SJSA1 (cell line): ENCODE measurements around the gene ITM2B. TPM values are rescaled to one million over a fixed set of nuclear protein-coding genes. Genes with fewer than 3 reads are reported as not detected.
"Not testable (repeated sequence)": the region's sequence is repeated elsewhere in the genome, so short reads cannot be mapped to it uniquely, and the experiment has no call there.

Source experiments
- DNase-seq, 2 experiments: peaks; one replicate each; pipeline ENCODE4 v3.0.0-alpha.2; 2015 to 2020; ENCODE audit warnings: low spot score in 2 of 2, low read depth in 1 of 2
- H3K27ac ChIP-seq: fragments of 250-450 bp; sonication (Bioruptor Pico); 2 replicates; pipeline ENCODE4 v1.5.1; 2020; ENCODE audit warnings: mild to moderate bottlenecking, moderate library complexity
- H3K27me3 ChIP-seq: fragments of 250-450 bp; sonication (Bioruptor Pico); replicated peaks from 2 replicates; pipeline ENCODE4 v1.5.1; 2020; ENCODE audit warnings: mild to moderate bottlenecking, moderate library complexity
- H3K36me3 ChIP-seq: fragments of 250-450 bp; sonication (Bioruptor Pico); 2 replicates; pipeline ENCODE4 v1.5.1; 2020; ENCODE audit warnings: mild to moderate bottlenecking
- H3K4me1 ChIP-seq: fragments of 250-450 bp; sonication (Bioruptor Pico); replicated peaks from 2 replicates; pipeline ENCODE4 v1.6.1; 2021; ENCODE audit warnings: mild to moderate bottlenecking
- H3K4me3 ChIP-seq: fragments of 250-450 bp; sonication (Bioruptor Pico); 2 replicates; pipeline ENCODE4 v1.5.1; 2020; ENCODE audit warnings: mild to moderate bottlenecking
- H3K9me3 ChIP-seq: fragments of 250-450 bp; sonication (Bioruptor Pico); replicated peaks from 2 replicates; pipeline ENCODE4 v1.5.1; 2020; ENCODE audit warnings: mild to moderate bottlenecking
- total RNA-seq: library from RNA; depleted of rRNA; stranded (reverse); fragments of >200 nt; shearing (Covaris generic); gene quantifications from 2 replicates; pipeline ENCODE4 v1.2.3, GENCODE V29; 2014; rRNA removed

Gene ITM2B
- 142 and 172 TPM in 2 replicates for total RNA-seq

DNA sequence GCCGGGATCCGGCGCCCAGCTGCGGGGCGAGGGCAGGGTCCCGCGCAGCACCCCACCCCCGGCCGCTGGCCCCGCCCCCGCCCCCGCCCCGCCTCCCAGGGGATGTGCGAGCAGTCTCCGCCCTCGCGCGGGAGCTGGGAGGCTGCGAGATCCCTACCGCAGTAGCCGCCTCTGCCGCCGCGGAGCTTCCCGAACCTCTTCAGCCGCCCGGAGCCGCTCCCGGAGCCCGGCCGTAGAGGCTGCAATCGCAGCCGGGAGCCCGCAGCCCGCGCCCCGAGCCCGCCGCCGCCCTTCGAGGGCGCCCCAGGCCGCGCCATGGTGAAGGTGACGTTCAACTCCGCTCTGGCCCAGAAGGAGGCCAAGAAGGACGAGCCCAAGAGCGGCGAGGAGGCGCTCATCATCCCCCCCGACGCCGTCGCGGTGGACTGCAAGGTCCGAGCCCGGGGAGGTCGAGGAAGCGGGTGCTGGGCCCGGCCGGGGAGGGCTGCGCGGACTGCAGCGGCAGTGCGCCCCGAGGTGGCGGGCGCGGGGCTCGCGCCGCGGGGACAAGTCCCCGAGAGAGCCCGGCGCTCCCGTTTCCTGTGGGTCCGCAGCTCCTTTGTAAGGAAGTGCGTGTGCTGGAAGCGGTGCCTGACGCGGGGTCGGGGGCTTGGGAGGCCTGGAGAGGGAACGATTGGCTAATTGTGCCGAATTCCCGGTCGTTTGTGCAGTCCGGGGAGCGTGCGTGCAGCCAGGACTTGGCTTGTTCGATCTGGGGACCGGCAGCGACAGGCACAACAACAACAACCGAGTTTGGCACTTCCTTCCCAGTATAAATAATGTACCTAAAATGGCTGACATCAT lies at the start of gene ITM2B:
ITM2B (plus strand) TSS at position 161 of the 843 bp plus-strand sequence; CDS start at position 316, 155 bp downstream.
- Histone ChIP-seq H3K27ac (peak within 1 kb of the TSS; percentile 89), H3K36me3 (peaks cover 6% of the 10 kb centered on the region), H3K4me1 (peaks cover 18% of the 10 kb centered on the region), H3K27me3 (no peaks in the 10 kb centered on the region; the same call in 1 of the 2 replicates), H3K4me3 (peak within 1 kb of the TSS; percentile 98), H3K9me3 (no peaks in the 10 kb centered on the region)
- DNase-seq = peak; percentile 61 to 69

DNA sequence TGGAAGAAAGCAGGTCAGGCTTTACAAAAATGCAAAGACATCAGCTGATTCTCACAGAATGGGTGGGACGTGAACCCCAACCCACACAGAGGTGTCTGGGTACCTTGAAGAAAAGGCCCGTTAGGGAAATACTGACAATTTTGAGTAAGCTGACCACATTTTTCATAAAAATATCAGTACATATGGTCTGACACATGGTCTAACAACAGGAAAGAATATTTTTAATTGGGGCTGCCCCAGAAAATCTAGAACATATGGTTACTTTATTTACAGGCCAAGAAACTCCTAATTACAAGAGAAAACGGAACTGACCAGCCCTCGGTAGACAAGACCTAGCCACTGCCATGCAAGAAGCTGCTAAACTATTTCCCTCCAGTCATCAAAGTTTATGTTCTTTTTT lies 48.7 kb upstream of the ITM2B start:
- DNase-seq = no peak
- no peaks in the 10 kb centered on the region for H3K27me3 ChIP-seq
- no peaks in the 10 kb centered on the region for H3K4me1 ChIP-seq
- H3K9me3 ChIP-seq = no peaks in the 10 kb centered on the region
- no peak overlapping the region for H3K27ac ChIP-seq
- H3K4me3 ChIP-seq = no peak overlapping the region
- no peaks in the 10 kb centered on the region for H3K36me3 ChIP-seq

DNA sequence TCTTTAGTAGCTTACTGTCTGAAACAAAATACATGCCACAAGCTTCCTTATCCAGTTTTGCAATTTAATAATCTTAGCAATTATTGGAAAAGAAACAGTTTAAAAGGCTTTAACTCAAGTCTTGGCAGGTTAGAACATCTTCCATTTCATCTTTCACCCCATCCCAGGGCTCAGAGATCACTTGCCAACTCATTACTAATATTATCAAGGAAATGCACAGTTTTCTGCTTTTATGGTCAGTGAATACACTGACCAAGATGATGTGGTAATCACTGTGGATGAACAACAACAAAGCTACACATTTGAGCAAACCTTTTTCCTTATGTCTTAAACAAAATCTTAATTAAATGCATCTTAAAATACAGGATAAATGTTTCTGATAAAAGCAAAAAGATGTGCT lies 48.0 kb upstream of the ITM2B start:
- H3K4me3 ChIP-seq = no peak overlapping the region
- no peaks in the 10 kb centered on the region for H3K27me3 ChIP-seq
- H3K36me3 ChIP-seq = no peaks in the 10 kb centered on the region
- DNase-seq = no peak
- H3K27ac ChIP-seq = no peak overlapping the region
- no peaks in the 10 kb centered on the region for H3K9me3 ChIP-seq
- no peaks in the 10 kb centered on the region for H3K4me1 ChIP-seq

DNA sequence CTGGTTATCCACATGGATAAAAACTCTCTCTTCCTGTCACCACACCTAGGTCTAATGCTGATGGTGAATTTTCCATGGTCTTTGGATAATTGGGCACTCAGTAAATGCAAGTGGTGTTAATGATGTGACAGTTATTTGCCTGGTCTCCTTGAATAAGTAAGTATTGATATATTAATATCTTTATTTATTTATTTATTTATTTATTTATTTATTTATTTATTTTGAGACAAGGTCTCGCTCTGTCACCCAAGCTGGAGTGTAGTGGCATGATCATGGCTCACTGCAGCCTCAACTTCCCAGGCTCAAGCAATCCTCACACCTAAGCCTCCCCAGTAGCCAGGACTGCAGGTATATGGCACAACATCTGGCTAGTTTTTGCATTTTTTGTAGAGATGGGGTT lies 46.3 kb upstream of the ITM2B start:
- Histone ChIP-seq H3K4me1 (no peaks in the 10 kb centered on the region), H3K9me3 (no peaks in the 10 kb centered on the region), H3K4me3 (no peak overlapping the region), H3K36me3 (no peaks in the 10 kb centered on the region), H3K27ac (no peak overlapping the region), H3K27me3 (no peaks in the 10 kb centered on the region)
- DNase-seq = no peak

DNA sequence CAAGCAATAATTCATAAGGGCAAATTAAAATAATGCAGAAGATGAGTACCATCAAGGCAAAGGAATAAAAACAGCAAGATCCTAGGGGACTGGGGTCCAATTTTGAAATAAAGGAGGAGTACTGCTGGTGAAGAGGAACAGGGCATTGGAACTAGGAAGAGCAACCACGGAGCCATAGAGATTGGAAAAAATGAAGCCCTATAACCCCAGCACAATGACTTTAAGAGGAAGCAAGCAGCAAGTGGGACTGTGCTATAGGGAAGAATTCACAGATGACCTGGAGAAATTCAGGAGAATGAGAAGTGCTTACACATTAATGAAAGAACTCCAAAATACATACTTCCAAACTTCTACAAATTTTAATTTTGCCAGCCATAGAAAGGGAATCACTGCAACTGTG lies 44.9 kb upstream of the ITM2B start:
- Histone ChIP-seq H3K4me3 (no peak overlapping the region), H3K36me3 (no peaks in the 10 kb centered on the region), H3K27me3 (no peaks in the 10 kb centered on the region), H3K9me3 (no peaks in the 10 kb centered on the region), H3K4me1 (no peaks in the 10 kb centered on the region), H3K27ac (no peak overlapping the region)
- no peak for DNase-seq

DNA sequence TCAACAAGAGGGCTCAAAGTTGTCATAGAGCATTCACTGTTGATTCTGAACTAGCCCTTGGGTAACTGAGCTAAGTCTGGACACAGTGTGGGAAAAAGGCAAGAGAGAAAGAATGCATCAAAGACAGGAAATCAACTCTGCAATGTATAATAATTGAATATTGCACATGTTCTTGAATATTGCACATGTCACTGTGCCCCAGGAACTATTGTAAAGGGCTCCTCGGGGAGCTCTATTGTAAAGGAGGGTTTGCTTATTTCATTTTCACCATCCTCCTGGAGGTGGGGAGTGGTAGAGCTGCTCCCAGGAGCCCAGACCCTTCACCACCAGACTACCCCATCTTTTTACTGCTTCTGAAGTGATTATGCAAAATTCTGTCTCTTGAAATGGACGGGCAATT lies 44.4 kb upstream of the ITM2B start:
- no peak for DNase-seq
- H3K4me3 ChIP-seq = no peak overlapping the region

DNA sequence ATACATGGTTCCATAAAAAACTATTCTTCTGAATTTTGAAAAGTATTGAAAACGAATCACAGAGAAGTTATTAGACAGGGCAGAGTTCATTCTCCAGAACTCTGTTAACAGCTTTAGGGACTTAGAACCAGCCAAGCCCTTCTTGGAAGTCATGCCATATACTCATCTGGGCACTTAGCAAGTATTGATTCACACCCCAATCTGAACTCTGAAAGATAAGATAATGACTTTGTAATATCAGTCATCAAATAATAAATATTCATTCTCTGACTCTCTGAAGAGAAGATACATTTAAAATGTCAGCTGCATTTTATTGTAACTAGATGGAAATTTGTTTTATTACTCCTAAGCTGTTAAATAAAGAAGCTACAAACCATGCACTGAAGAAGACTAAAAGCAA lies 43.8 kb upstream of the ITM2B start:
- H3K4me3 ChIP-seq = no peak overlapping the region
- H3K36me3 ChIP-seq = no peaks in the 10 kb centered on the region
- H3K9me3 ChIP-seq = no peaks in the 10 kb centered on the region
- no peaks in the 10 kb centered on the region for H3K4me1 ChIP-seq
- no peaks in the 10 kb centered on the region for H3K27me3 ChIP-seq
- no peak for DNase-seq
- no peak overlapping the region for H3K27ac ChIP-seq

More for the DNA sequence above, 44.4 kb upstream of the ITM2B start:
- H3K36me3 ChIP-seq = no peaks in the 10 kb centered on the region
- H3K4me1 ChIP-seq = no peaks in the 10 kb centered on the region
- no peaks in the 10 kb centered on the region for H3K9me3 ChIP-seq
- no peaks in the 10 kb centered on the region for H3K27me3 ChIP-seq
- H3K27ac ChIP-seq = no peak overlapping the region

DNA sequence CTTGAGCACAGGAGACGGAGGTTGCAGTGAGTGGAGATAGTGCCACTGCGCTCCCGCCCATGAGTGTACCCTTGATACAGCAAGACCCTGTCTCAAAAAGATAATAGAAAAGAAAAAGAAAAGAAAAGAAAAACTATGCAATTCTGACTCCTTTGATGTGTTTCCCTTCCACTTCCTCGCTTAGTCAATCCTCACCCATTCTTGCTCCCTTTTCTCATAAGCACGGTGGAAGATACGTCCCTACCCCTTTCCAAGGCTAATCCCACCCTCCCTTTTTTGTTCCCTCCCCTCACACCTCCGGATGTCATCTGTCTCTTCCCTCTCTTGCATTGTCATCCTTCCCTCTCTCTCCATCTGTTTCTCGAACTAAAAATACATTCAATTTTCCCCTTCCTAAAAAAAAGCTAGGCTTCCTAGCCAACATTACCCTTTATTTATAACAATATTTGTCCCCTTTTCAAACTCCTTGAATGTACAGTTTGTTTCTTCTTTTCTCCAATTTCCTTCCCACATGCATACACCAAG lies 40.5 kb upstream of the ITM2B start:
- Histone ChIP-seq H3K27ac (no peak overlapping the region), H3K4me3 (no peak overlapping the region), H3K36me3 (no peaks in the 10 kb centered on the region), H3K4me1 (no peaks in the 10 kb centered on the region), H3K9me3 (no peaks in the 10 kb centered on the region), H3K27me3 (no peaks in the 10 kb centered on the region)
- no peak for DNase-seq

DNA sequence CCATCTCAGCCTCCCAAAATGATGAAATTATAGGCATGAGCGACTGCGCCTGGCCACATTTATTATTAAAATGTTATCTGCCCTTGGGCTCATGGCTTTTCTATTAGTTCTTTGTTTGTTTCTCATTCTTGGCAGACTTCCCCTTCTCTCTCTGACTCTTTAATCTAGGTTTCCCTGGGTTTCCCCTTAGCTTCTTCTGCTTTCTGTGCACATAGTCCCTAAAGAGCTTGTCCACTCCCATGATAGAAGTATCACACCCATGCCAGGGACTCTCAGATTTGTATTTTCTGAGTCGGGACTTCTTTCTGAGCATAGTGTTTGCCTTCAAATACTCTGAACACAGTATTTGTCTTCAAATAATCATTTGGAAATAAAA lies 38.6 kb upstream of the ITM2B start:
- Histone ChIP-seq H3K27ac (no peak overlapping the region), H3K27me3 (no peaks in the 10 kb centered on the region), H3K4me1 (no peaks in the 10 kb centered on the region), H3K4me3 (no peak overlapping the region), H3K36me3 (no peaks in the 10 kb centered on the region), H3K9me3 (no peaks in the 10 kb centered on the region)
- DNase-seq = no peak

DNA sequence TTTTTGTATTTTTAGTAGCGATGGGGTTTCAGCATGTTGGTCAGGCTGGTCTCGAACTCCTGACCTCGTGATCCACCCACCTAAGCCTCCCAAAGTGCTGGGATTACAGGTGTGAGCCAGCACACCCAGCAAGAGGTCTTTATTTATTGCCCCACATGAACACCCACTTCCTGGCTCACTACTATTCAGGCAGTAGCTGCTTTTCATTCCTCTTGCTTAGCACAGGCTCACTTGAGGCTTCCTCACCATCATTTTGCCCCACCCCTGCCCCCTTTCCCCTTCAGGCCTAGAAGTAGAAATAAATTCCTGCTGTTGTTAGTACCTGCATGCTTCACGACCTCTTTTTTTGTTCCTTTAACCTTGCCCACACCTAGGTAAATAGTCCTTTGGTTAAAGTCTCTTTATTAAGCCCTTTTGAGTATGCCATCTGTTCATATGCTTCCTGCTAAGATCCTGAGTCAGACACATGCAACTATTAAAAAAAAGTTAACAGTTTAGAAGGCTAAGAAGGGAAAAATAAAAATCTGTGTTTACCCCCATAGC lies 33.5 kb upstream of the ITM2B start:
- H3K4me1 ChIP-seq = no peaks in the 10 kb centered on the region
- H3K4me3 ChIP-seq = no peak overlapping the region
- DNase-seq = no peak
- no peaks in the 10 kb centered on the region for H3K36me3 ChIP-seq
- no peak overlapping the region for H3K27ac ChIP-seq
- no peaks in the 10 kb centered on the region for H3K27me3 ChIP-seq
- no peaks in the 10 kb centered on the region for H3K9me3 ChIP-seq

DNA sequence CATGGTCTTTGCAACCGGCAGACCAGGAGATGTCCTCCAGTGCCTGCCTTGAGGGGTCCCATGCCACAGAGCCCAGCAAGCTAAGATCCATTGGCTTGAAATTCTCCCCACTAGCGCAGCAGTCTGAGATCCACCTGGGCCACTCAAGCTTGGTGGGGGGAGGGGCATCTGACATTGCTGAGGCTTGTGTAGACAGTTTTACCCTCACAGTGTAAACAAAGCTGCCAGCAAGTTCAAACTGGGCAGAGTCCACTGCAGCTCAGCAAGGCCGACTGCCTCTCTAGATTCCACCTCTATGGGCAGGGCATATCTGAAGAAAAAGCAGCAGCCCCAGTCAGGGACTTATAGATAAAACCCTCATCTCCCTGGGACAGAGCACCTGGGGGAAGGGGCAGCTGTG lies 32.0 kb upstream of the ITM2B start:
- Histone ChIP-seq H3K27me3 (no peaks in the 10 kb centered on the region), H3K27ac (no peak overlapping the region), H3K4me1 (no peaks in the 10 kb centered on the region), H3K36me3 (no peaks in the 10 kb centered on the region), H3K4me3 (no peak overlapping the region), H3K9me3 (no peaks in the 10 kb centered on the region)
- DNase-seq = no peak

DNA sequence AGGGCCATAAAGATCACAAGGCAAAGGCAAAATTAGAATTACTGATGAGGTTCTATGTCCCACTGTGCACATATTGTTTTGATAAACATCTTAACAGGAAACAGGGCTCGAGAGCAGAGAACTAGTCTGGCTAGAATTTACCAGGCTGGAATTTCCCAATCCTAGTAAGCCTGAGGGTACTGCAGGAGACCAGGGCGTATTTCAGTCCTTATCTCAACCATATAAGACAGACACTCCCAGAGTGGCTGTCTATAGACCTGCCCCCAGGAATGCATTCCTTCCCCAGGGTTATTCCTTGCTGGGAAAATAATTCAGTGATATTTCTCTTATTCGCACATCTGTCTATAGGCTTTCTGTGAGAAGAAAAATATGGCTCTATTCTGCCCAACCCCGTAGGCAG lies 25.8 kb upstream of the ITM2B start:
- H3K4me1 ChIP-seq, H3K27me3 ChIP-seq, H3K36me3 ChIP-seq, DNase-seq, H3K9me3 ChIP-seq, H3K4me3 ChIP-seq, H3K27ac ChIP-seq: not testable (repeated sequence)

DNA sequence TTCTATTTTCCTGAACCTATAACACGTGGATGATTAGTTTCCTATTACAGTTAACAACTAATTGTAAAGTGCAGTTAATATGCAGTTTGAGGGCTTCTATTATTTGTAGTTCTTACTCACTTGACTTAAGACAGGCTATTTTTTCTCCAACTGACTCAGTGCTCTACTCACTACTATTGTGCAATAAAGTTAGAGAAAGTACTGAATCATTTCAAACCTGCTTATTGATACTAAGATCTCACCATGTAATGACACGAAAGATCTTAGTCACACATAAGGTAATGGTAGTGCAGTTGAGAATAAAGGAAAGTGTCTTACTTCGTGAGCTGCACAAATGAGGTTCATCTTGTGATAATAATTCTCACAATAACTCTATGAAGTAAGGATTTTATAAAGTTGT lies 22.8 kb upstream of the ITM2B start:
- H3K4me1 ChIP-seq = no peaks in the 10 kb centered on the region
- no peaks in the 10 kb centered on the region for H3K27me3 ChIP-seq
- no peaks in the 10 kb centered on the region for H3K9me3 ChIP-seq
- DNase-seq = no peak
- no peak overlapping the region for H3K27ac ChIP-seq
- no peak overlapping the region for H3K4me3 ChIP-seq
- H3K36me3 ChIP-seq = no peaks in the 10 kb centered on the region

DNA sequence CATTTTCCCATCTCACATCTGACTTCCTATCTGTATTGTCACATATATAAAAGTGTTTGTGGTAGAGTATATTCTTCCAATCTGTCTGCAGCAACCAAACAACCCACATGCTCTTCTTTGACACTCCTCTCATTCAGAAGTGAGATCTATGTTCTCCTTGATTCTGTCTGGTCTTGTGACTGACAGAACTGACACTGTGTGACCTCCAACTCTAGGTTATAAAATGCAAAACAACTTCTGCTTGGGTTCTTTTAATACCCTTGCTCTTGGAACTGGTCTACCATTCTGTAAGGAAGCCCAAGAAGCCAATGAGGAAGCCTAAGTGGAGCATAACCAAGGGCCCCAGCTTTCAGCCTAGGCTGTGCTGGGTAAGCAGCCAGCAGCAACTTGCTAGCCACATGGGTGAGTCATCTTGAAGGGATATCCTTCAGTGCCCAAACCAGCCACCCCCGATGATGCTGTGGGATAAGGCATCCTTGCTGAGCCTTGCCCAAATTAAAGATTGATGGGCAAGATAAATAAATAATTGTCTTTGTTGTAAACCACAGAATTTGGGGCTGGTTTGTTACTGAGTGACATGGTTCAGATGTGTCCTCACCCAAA lies 18.4 kb upstream of the ITM2B start:
- H3K36me3 ChIP-seq = no peaks in the 10 kb centered on the region
- no peaks in the 10 kb centered on the region for H3K4me1 ChIP-seq
- DNase-seq = no peak
- no peaks in the 10 kb centered on the region for H3K9me3 ChIP-seq
- no peak overlapping the region for H3K27ac ChIP-seq
- H3K27me3 ChIP-seq = no peaks in the 10 kb centered on the region
- no peak overlapping the region for H3K4me3 ChIP-seq
